HL-60 (cell line): ENCODE data around the gene HOXD11.

Experiments used
- CTCF ChIP-seq: IDR thresholded peaks from one replicate; pipeline ENCODE4 v1.5.1; 2011; ENCODE audit warnings: low read length, control low read depth, inconsistent platforms; ENCODE audit not compliant: insufficient read depth
- POLR2AphosphoS5 ChIP-seq: IDR thresholded peaks from 2 replicates; pipeline ENCODE4 v1.6.1; 2012; ENCODE audit warnings: low read depth
- REST ChIP-seq: IDR thresholded peaks from 2 replicates; pipeline ENCODE4 v1.6.1; 2012; ENCODE audit warnings: low read depth; ENCODE audit not compliant: insufficient replicate concordance
- SPI1 ChIP-seq: IDR thresholded peaks from 2 replicates; pipeline ENCODE4 v1.6.1; 2012; ENCODE audit warnings: low read depth, mild to moderate bottlenecking, borderline replicate concordance

- TF ChIP-seq CTCF (no peak), POLR2AphosphoS5 (no peak), REST (no peak), SPI1 (no peak)
Measured at GRCh38 chr2:176104316-176105077, 2.6 kb upstream of the HOXD11 start.
